Activated naive CD4-positive, alpha-beta T cell treated with Interleukin-2 at 50 U/mL for 16 hours (primary cell): ENCODE measurements around the gene KCNG3.

ENCODE experiments used
- DNase-seq: peaks from one replicate; pipeline ENCODE4 v3.0.0-alpha.2; 2020

KCNG3 gene

GRCh38 chr2:42486145-42486906 is 7.5 kb downstream of the KCNG3 start:
- no peak for DNase-seq

- DNase-seq, result no peak
Measured at GRCh38 chr2:42480402-42480801, 13.4 kb downstream of the KCNG3 start.

- DNase-seq, result no peak
Measured at GRCh38 chr2:42474765-42475454, 18.9 kb downstream of the KCNG3 start.

GRCh38 chr2:42470706-42471105 is 23.1 kb downstream of the KCNG3 start:
- DNase-seq, result no peak

GRCh38 chr2:42464631-42465030 is 29.2 kb downstream of the KCNG3 start:
- DNase-seq, result no peak

- no peak for DNase-seq
Measured at GRCh38 chr2:42463570-42463969, 30.2 kb downstream of the KCNG3 start.

GRCh38 chr2:42459296-42459695 is 34.5 kb downstream of the KCNG3 start:
- DNase-seq, result no peak

- no peak for DNase-seq
Measured at GRCh38 chr2:42458396-42458795, 35.4 kb downstream of the KCNG3 start.

- no peak for DNase-seq
Measured at GRCh38 chr2:42457011-42457410, 36.8 kb downstream of the KCNG3 start.

GRCh38 chr2:42456126-42456839 is 37.5 kb downstream of the KCNG3 start:
- DNase-seq, result no peak

GRCh38 chr2:42452545-42452944 is 41.2 kb downstream of the KCNG3 start:
- DNase-seq, result no peak

GRCh38 chr2:42450136-42450535 is 43.6 kb downstream of the KCNG3 start:
- no peak for DNase-seq

- no peak for DNase-seq
Measured at GRCh38 chr2:42449163-42450087, 44.4 kb downstream of the KCNG3 start.

- no peak for DNase-seq
Measured at GRCh38 chr2:42448163-42448562, 45.6 kb downstream of the KCNG3 start.

GRCh38 chr2:42446503-42447271 is 47.1 kb downstream of the KCNG3 start:
- no peak for DNase-seq

GRCh38 chr2:42443718-42444399 is 49.9 kb downstream of the KCNG3 start:
- no peak for DNase-seq

- no peak for DNase-seq
Measured at GRCh38 chr2:42442774-42443173, 51.0 kb downstream of the KCNG3 start.

GRCh38 chr2:42438685-42439084 is 55.1 kb downstream of the KCNG3 start:
- DNase-seq, result no peak

- no peak for DNase-seq
Measured at GRCh38 chr2:42436370-42436769, 57.4 kb downstream of the KCNG3 start.

GRCh38 chr2:42435628-42436027 is 58.2 kb downstream of the KCNG3 start:
- no peak for DNase-seq

GRCh38 chr2:42430188-42430587 is 63.6 kb downstream of the KCNG3 start:
- no peak for DNase-seq
